ENCODE measurements around the gene DGUOK.
"Not testable (repeated sequence)": the region's sequence is repeated elsewhere in the genome, so short reads cannot be mapped to it uniquely, and the experiment has no call there.

The DGUOK gene

GRCh38 chr2:73920577-73921545 is 5.8 kb upstream of the DGUOK start:
- no peak for DNase-seq (ENCODE audit: low read depth in 2 of 2)

GRCh38 chr2:73921581-73921980 is 5.1 kb upstream of the DGUOK start:
- no peak for DNase-seq (ENCODE audit: low read depth in 2 of 2)

GRCh38 chr2:73922681-73923080 is 4.0 kb upstream of the DGUOK start:
- no peak for DNase-seq (ENCODE audit: low read depth in 2 of 2)

- no peak for DNase-seq (ENCODE audit: low read depth in 2 of 2)
These were observed 1.5 kb upstream of the DGUOK start for GRCh38 chr2:73925033-73925704.

GRCh38 chr2:73925853-73926492 is 707 bp upstream of the DGUOK start:
- DNase-seq (ENCODE audit: low read depth in 2 of 2): no peak

- no peak for DNase-seq (ENCODE audit: low read depth in 2 of 2)
These were observed 664 bp downstream of the DGUOK start for GRCh38 chr2:73927344-73927743.

GRCh38 chr2:73928963-73929347 is 2.3 kb downstream of the DGUOK start:
- no peak for DNase-seq (ENCODE audit: low read depth in 2 of 2)

GRCh38 chr2:73930386-73930785 is 3.7 kb downstream of the DGUOK start:
- DNase-seq (ENCODE audit: low read depth in 2 of 2): no peak

- no peak for DNase-seq (ENCODE audit: low read depth in 2 of 2)
These were observed 5.1 kb downstream of the DGUOK start for GRCh38 chr2:73931531-73932500.

- DNase-seq (ENCODE audit: low read depth in 2 of 2): no peak
These were observed 6.5 kb downstream of the DGUOK start for GRCh38 chr2:73933194-73933593.

GRCh38 chr2:73935641-73936040 is 9.0 kb downstream of the DGUOK start:
- DNase-seq (ENCODE audit: low read depth in 2 of 2): no peak

GRCh38 chr2:73937103-73937885 is 10.6 kb downstream of the DGUOK start:
- no peak for DNase-seq (ENCODE audit: low read depth in 2 of 2)

- no peak for DNase-seq (ENCODE audit: low read depth in 2 of 2)
These were observed 11.2 kb downstream of the DGUOK start for GRCh38 chr2:73937899-73938298.

GRCh38 chr2:73938718-73939352 is 12.2 kb downstream of the DGUOK start:
- DNase-seq (ENCODE audit: low read depth in 2 of 2): no peak

GRCh38 chr2:73939419-73939818 is 12.7 kb downstream of the DGUOK start:
- no peak for DNase-seq (ENCODE audit: low read depth in 2 of 2)

- DNase-seq (ENCODE audit: low read depth in 2 of 2): not testable (repeated sequence)
These were observed 13.4 kb downstream of the DGUOK start for GRCh38 chr2:73940066-73940465.

- DNase-seq (ENCODE audit: low read depth in 2 of 2): no peak
These were observed 16.0 kb downstream of the DGUOK start for GRCh38 chr2:73942664-73943063.

- no peak for DNase-seq (ENCODE audit: low read depth in 2 of 2)
These were observed 18.0 kb downstream of the DGUOK start for GRCh38 chr2:73944714-73945113.

GRCh38 chr2:73946215-73946614 is 19.5 kb downstream of the DGUOK start:
- DNase-seq (ENCODE audit: low read depth in 2 of 2): no peak

GRCh38 chr2:73946666-73947065 is 20.0 kb downstream of the DGUOK start:
- no peak for DNase-seq (ENCODE audit: low read depth in 2 of 2)

All from stimulated activated CD8-positive, alpha-beta memory T cell treated with anti-CD3 and anti-CD28 coated beads, Interleukin-7, amount 100 ng/mL, for 1 hour (primary cell).